Subcutaneous abdominal adipose tissue (tissue), 5 donors: ENCODE data around the gene PIGU.

Experiments
- H3K27ac ChIP-seq: one replicate; pipeline ENCODE4 v1.7.0; 2013; ENCODE audit warnings: low read depth, mild to moderate bottlenecking, inconsistent platforms, low read length, moderate library complexity
- H3K27me3 ChIP-seq, 5 donors: one replicate each; pipeline ENCODE4 v1.7.0; 2013; ENCODE audit warnings: low read length in 5 of 5, inconsistent platforms in 1 of 5; ENCODE audit not compliant: control insufficient read depth in 5 of 5, insufficient read depth in 4 of 5
- H3K36me3 ChIP-seq, 5 donors: one replicate each; pipeline ENCODE4 v1.7.0; 2013; ENCODE audit warnings: low read length in 5 of 5; ENCODE audit not compliant: control insufficient read depth in 5 of 5, insufficient read depth in 5 of 5
- H3K4me1 ChIP-seq, 5 donors: one replicate each; pipeline ENCODE4 v1.7.0; 2013; ENCODE audit warnings: low read length in 5 of 5, mild to moderate bottlenecking in 3 of 5, moderate library complexity in 1 of 5; ENCODE audit not compliant: control insufficient read depth in 5 of 5, insufficient read depth in 5 of 5
- H3K4me3 ChIP-seq, 5 donors: one replicate each; pipeline ENCODE4 v1.7.0; 2013; ENCODE audit warnings: low read length in 5 of 5, low read depth in 1 of 5
- H3K9ac ChIP-seq, 5 donors: one replicate each; pipeline ENCODE4 v1.7.0; 2013; ENCODE audit warnings: low read length in 5 of 5, mild to moderate bottlenecking in 4 of 5, moderate library complexity in 3 of 5
- H3K9me3 ChIP-seq, 5 donors: one replicate each; pipeline ENCODE4 v1.7.0; 2013; ENCODE audit warnings: low read length in 5 of 5; ENCODE audit not compliant: control insufficient read depth in 5 of 5
- donor health status: healthy.
- donor health status: healthy.
- donor health status: healthy.
- donor health status: healthy.
- donor health status: healthy.

The PIGU gene

GRCh38 chr20:34706912-34707784, 30.3 kb upstream of the PIGU start:
- Histone ChIP-seq H3K9ac (no peak overlapping the region), H3K9me3 (no peaks in the 10 kb centered on the region), H3K4me1 (peaks cover 7 to 48% (median 42%) of the 10 kb centered on the region in 5 donors), H3K27me3 (no peaks in the 10 kb centered on the region), H3K27ac (peak overlapping the region; percentile 90), H3K36me3 (peaks cover 0 to 9% (median 2%) of the 10 kb centered on the region in 5 donors), H3K4me3 (no peak overlapping the region)

- Histone ChIP-seq H3K4me3 (no peak overlapping the region), H3K36me3 (peaks cover 0 to 3% (median 2%) of the 10 kb centered on the region in 5 donors), H3K27me3 (no peaks in the 10 kb centered on the region), H3K27ac (peak overlapping the region; percentile 96), H3K9me3 (no peaks in the 10 kb centered on the region), H3K9ac (peak overlapping the region in 3 of 5 donors; percentile 4 to 26 (median 16)), H3K4me1 (peaks cover 7 to 48% (median 42%) of the 10 kb centered on the region in 5 donors)
Observed at GRCh38 chr20:34706302-34706875, 29.5 kb upstream of the PIGU start.

- Histone ChIP-seq H3K9me3 (no peaks in the 10 kb centered on the region), H3K27me3 (no peaks in the 10 kb centered on the region), H3K4me1 (peaks cover 7 to 48% (median 42%) of the 10 kb centered on the region in 5 donors), H3K36me3 (no peaks in the 10 kb centered on the region), H3K9ac (peak overlapping the region; percentile 12 to 87 (median 79)), H3K4me3 (peak overlapping the region; percentile 70 to 87 (median 82)), H3K27ac (peak overlapping the region; percentile 96)
Observed at GRCh38 chr20:34705397-34706301, 28.8 kb upstream of the PIGU start.

- no peaks in the 10 kb centered on the region for H3K27me3 ChIP-seq
- H3K4me3 ChIP-seq = peak overlapping the region; percentile 70 to 87 (median 82)
- peaks cover 7 to 42% (median 35%) of the 10 kb centered on the region in 5 donors for H3K4me1 ChIP-seq
- H3K9ac ChIP-seq = peak overlapping the region; percentile 12 to 87 (median 79)
- peak overlapping the region; percentile 96 for H3K27ac ChIP-seq
- no peaks in the 10 kb centered on the region for H3K9me3 ChIP-seq
- no peaks in the 10 kb centered on the region for H3K36me3 ChIP-seq
Observed at GRCh38 chr20:34705008-34705396, 28.1 kb upstream of the PIGU start.

DNA sequence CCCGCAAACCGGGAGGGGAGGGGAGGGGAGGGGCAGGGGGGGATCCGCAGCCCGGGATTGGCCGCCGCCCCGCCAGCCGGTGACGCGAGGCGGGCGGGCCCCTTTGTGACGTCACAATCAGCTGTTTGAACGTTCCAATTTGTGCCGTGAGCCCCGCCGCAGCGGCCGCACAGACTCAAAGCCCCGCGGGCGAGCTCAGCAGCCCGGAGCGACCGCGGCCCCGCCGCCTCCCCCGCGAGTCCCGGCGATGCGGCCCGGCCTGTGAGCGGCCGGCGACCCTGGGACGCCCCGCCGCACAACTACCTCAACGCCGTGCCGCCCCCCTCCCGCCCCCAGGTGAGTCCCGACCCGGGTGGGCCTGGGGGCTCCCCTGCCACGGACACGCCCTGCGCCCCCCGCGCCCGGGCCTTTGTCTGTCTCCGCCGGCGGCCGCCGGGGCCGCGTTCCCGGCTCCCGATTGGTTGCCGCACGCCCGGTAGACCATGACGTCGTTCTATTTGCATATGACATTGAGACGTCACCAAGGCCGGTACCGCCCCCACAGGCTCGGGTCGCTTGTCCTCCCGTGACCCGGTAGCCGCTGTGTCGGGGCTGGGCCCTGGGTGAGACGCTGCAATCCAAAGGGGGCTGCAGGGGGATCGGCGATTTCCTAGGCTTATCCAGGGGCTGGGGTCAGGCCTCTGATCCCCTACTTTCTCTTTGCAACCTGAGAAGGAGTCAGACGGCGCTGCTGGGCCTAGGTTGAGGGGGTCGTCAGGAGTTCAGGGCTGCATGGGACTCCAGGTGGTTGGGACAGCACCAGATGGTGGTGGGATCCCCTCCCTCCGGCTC, 27.5 kb upstream of the PIGU start, which contains the start of gene TP53INP2:
TP53INP2 (plus strand) TSS at position 168 of the 831 bp plus-strand sequence. CDS start 4,396 bp downstream, outside the sequence.
- Histone ChIP-seq H3K4me1 (peaks cover 7 to 37% (median 33%) of the 10 kb centered on the region in 5 donors), H3K36me3 (no peaks in the 10 kb centered on the region), H3K4me3 (peak within 1 kb of the TSS; percentile 86 to 98 (median 87)), H3K9me3 (no peaks in the 10 kb centered on the region), H3K27me3 (no peaks in the 10 kb centered on the region), H3K27ac (peak within 1 kb of the TSS; percentile 96), H3K9ac (peak within 1 kb of the TSS; percentile 69 to 88 (median 87))

DNA sequence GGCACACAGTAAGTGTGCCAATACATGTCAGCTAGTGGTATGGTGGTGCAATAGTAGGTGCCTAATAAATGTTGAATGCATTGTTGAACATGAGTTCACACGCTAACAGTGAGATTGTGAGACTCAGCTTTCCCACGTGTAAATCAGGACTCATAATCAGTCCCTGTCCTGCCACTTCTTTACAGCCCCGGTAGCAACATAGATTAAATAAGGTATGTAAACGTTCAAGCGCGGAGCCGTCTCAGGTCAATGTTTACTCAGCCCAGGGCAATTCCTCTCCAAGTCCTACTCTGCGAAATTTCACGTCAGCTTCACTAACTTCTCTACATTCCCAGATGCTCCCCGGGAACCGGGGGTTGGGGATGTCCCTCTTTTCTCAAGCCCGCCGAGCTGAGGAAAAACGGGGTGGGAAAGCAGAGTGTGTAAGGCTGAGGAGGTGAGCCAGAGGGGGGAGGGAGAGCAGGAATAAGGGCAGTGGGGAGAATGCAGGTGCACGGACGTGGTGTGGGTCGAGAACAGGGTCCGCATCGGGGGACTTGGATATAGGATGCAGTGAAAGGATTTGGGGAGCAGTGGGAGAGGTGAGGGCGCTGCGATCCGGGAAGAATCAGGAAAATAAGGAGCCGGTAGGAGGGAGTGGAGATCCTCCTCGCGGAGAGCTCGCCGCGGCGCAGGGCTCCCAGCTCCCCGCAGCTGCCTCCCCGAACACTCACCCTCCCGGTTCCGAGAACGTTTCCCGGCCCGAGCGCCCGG, 26.7 kb upstream of the PIGU start:
- Histone ChIP-seq H3K36me3 (no peaks in the 10 kb centered on the region), H3K27ac (peak overlapping the region; percentile 96), H3K4me1 (peaks cover 7 to 29% (median 25%) of the 10 kb centered on the region in 5 donors), H3K9ac (peak overlapping the region; percentile 69 to 88 (median 87)), H3K9me3 (no peaks in the 10 kb centered on the region), H3K4me3 (peak overlapping the region; percentile 86 to 98 (median 87)), H3K27me3 (no peaks in the 10 kb centered on the region)

GRCh38 chr20:34703061-34703423, 26.1 kb upstream of the PIGU start:
- no peaks in the 10 kb centered on the region for H3K36me3 ChIP-seq
- peak overlapping the region in 4 of 5 donors; percentile 87 to 98 (median 88) for H3K4me3 ChIP-seq
- H3K4me1 ChIP-seq = peaks cover 7 to 29% (median 23%) of the 10 kb centered on the region in 5 donors
- H3K27ac ChIP-seq = no peak overlapping the region
- no peaks in the 10 kb centered on the region for H3K27me3 ChIP-seq
- peak overlapping the region in 1 of 5 donors; percentile 88 for H3K9ac ChIP-seq
- H3K9me3 ChIP-seq = no peaks in the 10 kb centered on the region

DNA sequence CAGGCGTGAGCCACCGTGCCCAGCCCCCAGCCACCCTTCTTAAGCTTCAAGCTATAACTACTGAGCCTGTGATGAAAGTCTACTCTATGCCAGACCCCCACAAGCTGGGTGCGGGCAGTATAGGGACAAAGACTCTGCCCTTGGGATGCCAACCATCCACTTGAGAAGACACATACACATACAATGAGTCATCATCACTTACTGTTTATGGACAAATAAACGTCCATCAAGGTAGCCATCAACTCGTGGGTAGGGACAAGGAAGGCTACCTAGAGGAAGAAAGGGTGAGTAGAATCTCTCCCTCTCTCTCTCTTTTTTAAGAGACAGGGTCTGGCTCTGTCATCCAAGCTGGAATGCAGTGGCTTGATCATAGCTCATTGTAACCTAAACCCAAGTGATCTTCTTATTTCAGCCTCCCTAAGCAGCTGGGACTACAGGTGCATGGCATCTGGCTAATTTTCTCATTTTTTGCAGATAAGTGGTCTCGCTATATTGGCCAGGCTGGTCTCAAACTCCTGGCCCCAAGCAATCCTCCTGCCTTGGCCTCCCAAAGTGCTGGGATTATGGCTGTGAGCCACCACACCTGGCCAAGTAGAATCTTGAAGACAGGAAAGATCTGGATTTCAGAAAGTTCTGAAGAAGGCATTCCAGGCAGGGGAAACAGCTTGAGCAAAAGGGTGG, 24.7 kb upstream of the PIGU start:
- H3K9me3 ChIP-seq = no peaks in the 10 kb centered on the region
- no peaks in the 10 kb centered on the region for H3K36me3 ChIP-seq
- H3K27ac ChIP-seq = no peak overlapping the region
- peaks cover 7 to 29% (median 23%) of the 10 kb centered on the region in 5 donors for H3K4me1 ChIP-seq
- H3K9ac ChIP-seq = no peak overlapping the region
- H3K27me3 ChIP-seq = no peaks in the 10 kb centered on the region
- H3K4me3 ChIP-seq = no peak overlapping the region
